ENCODE results near the gene CCDC78.

DNA sequence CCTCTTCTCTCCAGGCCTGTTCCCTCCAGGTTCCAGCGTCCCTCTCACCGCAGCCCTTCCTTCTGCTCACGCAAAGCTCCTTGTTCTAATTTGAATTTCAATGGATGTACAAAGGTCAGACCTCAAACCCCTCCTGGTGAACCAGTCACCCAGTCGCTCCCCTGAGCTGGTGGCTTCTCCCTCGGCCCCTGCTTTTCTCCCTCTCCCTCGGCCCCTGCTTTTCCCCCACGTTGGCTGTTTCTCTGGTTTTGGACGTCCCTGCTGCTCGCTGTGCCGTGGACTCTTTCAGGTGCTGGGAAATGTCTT lies 25.7 kb upstream of the CCDC78 start:
- TF ChIP-seq, protein P1, sequence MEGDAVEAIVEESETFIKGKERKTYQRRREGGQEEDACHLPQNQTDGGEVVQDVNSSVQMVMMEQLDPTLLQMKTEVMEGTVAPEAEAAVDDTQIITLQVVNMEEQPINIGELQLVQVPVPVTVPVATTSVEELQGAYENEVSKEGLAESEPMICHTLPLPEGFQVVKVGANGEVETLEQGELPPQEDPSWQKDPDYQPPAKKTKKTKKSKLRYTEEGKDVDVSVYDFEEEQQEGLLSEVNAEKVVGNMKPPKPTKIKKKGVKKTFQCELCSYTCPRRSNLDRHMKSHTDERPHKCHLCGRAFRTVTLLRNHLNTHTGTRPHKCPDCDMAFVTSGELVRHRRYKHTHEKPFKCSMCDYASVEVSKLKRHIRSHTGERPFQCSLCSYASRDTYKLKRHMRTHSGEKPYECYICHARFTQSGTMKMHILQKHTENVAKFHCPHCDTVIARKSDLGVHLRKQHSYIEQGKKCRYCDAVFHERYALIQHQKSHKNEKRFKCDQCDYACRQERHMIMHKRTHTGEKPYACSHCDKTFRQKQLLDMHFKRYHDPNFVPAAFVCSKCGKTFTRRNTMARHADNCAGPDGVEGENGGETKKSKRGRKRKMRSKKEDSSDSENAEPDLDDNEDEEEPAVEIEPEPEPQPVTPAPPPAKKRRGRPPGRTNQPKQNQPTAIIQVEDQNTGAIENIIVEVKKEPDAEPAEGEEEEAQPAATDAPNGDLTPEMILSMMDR (conservative IDR thresholded peaks at IDR 0.05; ENCODE audit: low read length): no peak
- TF ChIP-seq EZH2phosphoT487 (IDR thresholded peaks at IDR 0.05; ENCODE audit: borderline replicate concordance): no peak
